Colonic mucosa (tissue), 4 donors: ENCODE measurements around the gene FRYL. TPM values are rescaled to one million over a fixed set of nuclear protein-coding genes. Genes with fewer than 3 reads are reported as not detected.
"Not testable (repeated sequence)": the region's sequence is repeated elsewhere in the genome, so short reads cannot be mapped to it uniquely, and the experiment has no call there.

Experiments used
- DNase-seq: peaks from one replicate; pipeline ENCODE4 v3.0.0-alpha.2; 2020
- H3K27ac ChIP-seq: fragments of 200-600 bp; one replicate; pipeline ENCODE4 v1.8.0; 2021
- H3K27me3 ChIP-seq: fragments of 200-600 bp; one replicate; pipeline ENCODE4 v1.8.0; 2021
- H3K36me3 ChIP-seq: fragments of 200-600 bp; one replicate; pipeline ENCODE4 v1.8.0; 2021
- H3K4me1 ChIP-seq: fragments of 200-600 bp; one replicate; pipeline ENCODE4 v1.8.0; 2021; ENCODE audit warnings: mild to moderate bottlenecking
- H3K4me3 ChIP-seq: fragments of 200-600 bp; one replicate; pipeline ENCODE4 v1.8.0; 2021
- H3K9ac ChIP-seq, 2 donors: one replicate each; pipeline ENCODE4 v1.7.0; 2013; ENCODE audit warnings: control low read depth in 2 of 2, low read depth in 2 of 2, low read length in 2 of 2
- H3K9me3 ChIP-seq: fragments of 200-600 bp; one replicate; pipeline ENCODE4 v1.8.0; 2021
- intact Hi-C: fragments of 100-400 bp; cut with DNase I; formaldehyde crosslinking; loops from one replicate; pipeline ENCODE4 v1.14.1; 2022
- total RNA-seq, 2 donors: library from RNA; stranded (reverse); fragmentation: NEBNext Ultra II Directional in 1 of 2; extraction: Animal tissue kit (Norgen Biotek cat#: 25700) in 1 of 2; gene quantifications; one replicate each; pipeline ENCODE4 v1.2.1, GENCODE V29; 2021
- TF ChIP-seq, protein P1 (sequence below): fragments of 200-600 bp; IDR thresholded peaks from one replicate; pipeline ENCODE4 v1.8.0; 2022; ENCODE audit warnings: antibody characterized with exemption, mild to moderate bottlenecking
- donor health status: healthy.
- donor health status: DM: no; HTN: no; CAD: no.
- donor health status: DM: no; HTN: no; CAD: no.

Gene FRYL
- total RNA-seq, 2 donors from 2014 or later, result 193 to 292 TPM

GRCh38 chr4:48752726-48753125 is 27.4 kb downstream of the FRYL start:
- Histone ChIP-seq H3K9me3 (no peaks in the 10 kb centered on the region), H3K4me3 (no peak overlapping the region), H3K4me1 (no peaks in the 10 kb centered on the region), H3K27me3 (no peaks in the 10 kb centered on the region), H3K27ac (no peak overlapping the region), H3K36me3 (no peaks in the 10 kb centered on the region), H3K9ac (no peak overlapping the region)
- TF ChIP-seq, protein P1, sequence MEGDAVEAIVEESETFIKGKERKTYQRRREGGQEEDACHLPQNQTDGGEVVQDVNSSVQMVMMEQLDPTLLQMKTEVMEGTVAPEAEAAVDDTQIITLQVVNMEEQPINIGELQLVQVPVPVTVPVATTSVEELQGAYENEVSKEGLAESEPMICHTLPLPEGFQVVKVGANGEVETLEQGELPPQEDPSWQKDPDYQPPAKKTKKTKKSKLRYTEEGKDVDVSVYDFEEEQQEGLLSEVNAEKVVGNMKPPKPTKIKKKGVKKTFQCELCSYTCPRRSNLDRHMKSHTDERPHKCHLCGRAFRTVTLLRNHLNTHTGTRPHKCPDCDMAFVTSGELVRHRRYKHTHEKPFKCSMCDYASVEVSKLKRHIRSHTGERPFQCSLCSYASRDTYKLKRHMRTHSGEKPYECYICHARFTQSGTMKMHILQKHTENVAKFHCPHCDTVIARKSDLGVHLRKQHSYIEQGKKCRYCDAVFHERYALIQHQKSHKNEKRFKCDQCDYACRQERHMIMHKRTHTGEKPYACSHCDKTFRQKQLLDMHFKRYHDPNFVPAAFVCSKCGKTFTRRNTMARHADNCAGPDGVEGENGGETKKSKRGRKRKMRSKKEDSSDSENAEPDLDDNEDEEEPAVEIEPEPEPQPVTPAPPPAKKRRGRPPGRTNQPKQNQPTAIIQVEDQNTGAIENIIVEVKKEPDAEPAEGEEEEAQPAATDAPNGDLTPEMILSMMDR, result no peak
- intact Hi-C loops, result no loop called here
- no peak for DNase-seq

DNA sequence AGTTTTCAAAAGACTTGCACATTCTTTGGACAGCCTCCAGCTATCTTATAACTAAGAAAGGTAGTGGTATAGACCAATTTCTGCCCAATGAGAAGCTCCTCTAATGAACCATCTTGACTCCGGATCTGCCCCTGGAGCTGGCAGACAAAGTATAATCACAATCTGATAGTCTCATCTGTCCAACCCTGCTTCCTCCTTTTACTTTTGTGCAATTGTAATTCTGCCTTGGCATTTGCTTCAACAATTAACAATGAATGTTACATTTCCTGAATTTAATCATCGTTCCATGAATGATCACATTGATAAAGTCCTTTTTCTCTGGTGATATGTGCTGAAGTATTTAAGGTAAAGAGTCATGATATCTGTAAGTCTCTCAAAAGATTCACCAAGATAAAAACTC is 27.8 kb downstream of the FRYL start:
- no peak overlapping the region for H3K4me3 ChIP-seq
- no peaks in the 10 kb centered on the region for H3K9me3 ChIP-seq
- no peaks in the 10 kb centered on the region for H3K4me1 ChIP-seq
- no peaks in the 10 kb centered on the region for H3K27me3 ChIP-seq
- DNase-seq, result no peak
- H3K9ac ChIP-seq, result no peak overlapping the region
- no peaks in the 10 kb centered on the region for H3K36me3 ChIP-seq
- H3K27ac ChIP-seq, result no peak overlapping the region
- TF ChIP-seq, protein P1, result no peak
- intact Hi-C loops, result no loop called here

- Histone ChIP-seq H3K27ac (no peak overlapping the region), H3K4me3 (no peak overlapping the region), H3K9me3 (no peaks in the 10 kb centered on the region), H3K4me1 (no peaks in the 10 kb centered on the region), H3K27me3 (no peaks in the 10 kb centered on the region), H3K36me3 (no peaks in the 10 kb centered on the region), H3K9ac (no peak overlapping the region)
- intact Hi-C loops, result no loop called here
- TF ChIP-seq, protein P1, result no peak
- DNase-seq, result no peak
Measured at GRCh38 chr4:48748949-48749596, 31.0 kb downstream of the FRYL start.

- no peak for DNase-seq
- intact Hi-C loops, result no loop called here
Measured at GRCh38 chr4:48746608-48747362, 33.3 kb downstream of the FRYL start.

GRCh38 chr4:48745223-48745622 is 34.9 kb downstream of the FRYL start:
- H3K9ac ChIP-seq, H3K4me1 ChIP-seq, H3K4me3 ChIP-seq, H3K36me3 ChIP-seq, H3K27me3 ChIP-seq, H3K9me3 ChIP-seq, DNase-seq, H3K27ac ChIP-seq, intact Hi-C loops: not testable (repeated sequence)

More at GRCh38 chr4:48746608-48747362, 33.3 kb downstream of the FRYL start:
- Histone ChIP-seq H3K27me3 (no peaks in the 10 kb centered on the region), H3K4me3 (no peak overlapping the region), H3K9ac (no peak overlapping the region), H3K27ac (no peak overlapping the region), H3K4me1 (no peaks in the 10 kb centered on the region), H3K36me3 (no peaks in the 10 kb centered on the region), H3K9me3 (no peaks in the 10 kb centered on the region)
- TF ChIP-seq, protein P1, result no peak

- TF ChIP-seq, protein P1, result no peak
- H3K36me3 ChIP-seq, result no peaks in the 10 kb centered on the region
- H3K27me3 ChIP-seq, result no peaks in the 10 kb centered on the region
- intact Hi-C loops, result no loop called here
- no peaks in the 10 kb centered on the region for H3K9me3 ChIP-seq
- H3K4me3 ChIP-seq, result no peak overlapping the region
- no peak overlapping the region for H3K27ac ChIP-seq
- H3K9ac ChIP-seq, result no peak overlapping the region
- H3K4me1 ChIP-seq, result no peaks in the 10 kb centered on the region
- DNase-seq, result no peak
Measured at GRCh38 chr4:48742412-48742811, 37.7 kb downstream of the FRYL start.
